ENCODE results near the gene MCIDAS.

The MCIDAS gene

GRCh38 chr5:55226934-55227663 is at the start of gene MCIDAS:
Gene MCIDAS (minus strand): TSS chr5:55227315. CDS start chr5:55227138, 177 bp downstream.
- peak; percentile 65 for DNase-seq (ENCODE audit: low read depth)

- DNase-seq (ENCODE audit: low read depth): no peak
These were observed 49.7 kb upstream of the MCIDAS start for GRCh38 chr5:55276771-55277170.

GRCh38 chr5:55258339-55258738 is 31.2 kb upstream of the MCIDAS start:
- DNase-seq (ENCODE audit: low read depth): no peak

- DNase-seq (ENCODE audit: low read depth): no peak
These were observed 27.7 kb upstream of the MCIDAS start for GRCh38 chr5:55254802-55255201.

GRCh38 chr5:55250064-55250463 is 22.9 kb upstream of the MCIDAS start:
- no peak for DNase-seq (ENCODE audit: low read depth)

- DNase-seq (ENCODE audit: low read depth): no peak
These were observed 14.6 kb upstream of the MCIDAS start for GRCh38 chr5:55241746-55242145.

GRCh38 chr5:55236800-55237199 is 9.7 kb upstream of the MCIDAS start:
- DNase-seq (ENCODE audit: low read depth): no peak

- no peak for DNase-seq (ENCODE audit: low read depth)
These were observed 7.1 kb upstream of the MCIDAS start for GRCh38 chr5:55234121-55234700.

- DNase-seq (ENCODE audit: low read depth): peak; percentile 66
These were observed 6.1 kb upstream of the MCIDAS start, which contains the start of gene CCNO for GRCh38 chr5:55232985-55233928. Gene CCNO (minus strand): TSS chr5:55233608. CDS start chr5:55233523, 85 bp downstream.

GRCh38 chr5:55232271-55232984 is 5.3 kb upstream of the MCIDAS start:
- no peak for DNase-seq (ENCODE audit: low read depth)

- DNase-seq (ENCODE audit: low read depth): no peak
These were observed 4.8 kb upstream of the MCIDAS start for GRCh38 chr5:55231919-55232270.

- DNase-seq (ENCODE audit: low read depth): no peak
These were observed 4.2 kb upstream of the MCIDAS start for GRCh38 chr5:55231029-55231918.

GRCh38 chr5:55230086-55230629 is 3.0 kb upstream of the MCIDAS start:
- DNase-seq (ENCODE audit: low read depth): no peak

GRCh38 chr5:55227664-55228430 is 732 bp upstream of the MCIDAS start:
- no peak for DNase-seq (ENCODE audit: low read depth)

GRCh38 chr5:55226027-55226933 is 835 bp downstream of the MCIDAS start:
- peak; percentile 73 for DNase-seq (ENCODE audit: low read depth)

- no peak for DNase-seq (ENCODE audit: low read depth)
These were observed 1.8 kb downstream of the MCIDAS start for GRCh38 chr5:55225346-55225745.

GRCh38 chr5:55223812-55224240 is 3.3 kb downstream of the MCIDAS start:
- no peak for DNase-seq (ENCODE audit: low read depth)

GRCh38 chr5:55222985-55223811 is 3.9 kb downstream of the MCIDAS start:
- DNase-seq (ENCODE audit: low read depth): no peak

Data from activated T-cell treated with anti-CD3 and anti-CD28 coated beads for 48 hours (primary cell).